Measurements from ENCODE around the gene RPL35A. TPM values are rescaled to one million over a fixed set of nuclear protein-coding genes. Genes with fewer than 3 reads are reported as not detected.
A peak's percentile ranks its signal among the peaks of the same experiment; 100 is the strongest.
"Not testable (repeated sequence)": the region's sequence is repeated elsewhere in the genome, so short reads cannot be mapped to it uniquely, and the experiment has no call there.

RPL35A gene
- total RNA-seq, 2 experiments from 2014 or later, result 803 to 912 TPM

DNA sequence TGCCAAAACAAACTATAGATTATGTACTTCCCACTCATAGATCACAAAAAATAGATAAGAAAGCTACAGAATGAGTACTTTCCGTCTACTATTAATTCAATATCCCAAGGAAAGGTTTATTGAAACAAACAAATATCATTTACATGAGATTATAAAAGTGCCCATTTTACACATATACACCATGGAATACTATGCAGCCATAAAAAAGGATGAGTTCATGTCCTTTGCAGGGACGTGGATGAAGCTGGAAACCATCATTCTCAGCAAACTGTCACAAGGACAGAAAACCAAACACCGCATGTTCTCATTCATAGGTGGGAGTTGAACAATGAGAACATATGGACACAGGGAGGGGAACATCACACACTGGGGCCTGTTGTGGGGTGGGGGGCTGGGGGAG is 22.4 kb upstream of the RPL35A start:
- H3K27ac Mint-ChIP-seq; H3K9me3 Mint-ChIP-seq (ENCODE audit: low read depth); H3K4me3 Mint-ChIP-seq; H3K27me3 Mint-ChIP-seq; H3K4me1 Mint-ChIP-seq; DNase-seq; ATAC-seq; CTCF ChIA-PET: not testable (repeated sequence)
- peaks cover 16% of the 10 kb centered on the region for H3K36me3 Mint-ChIP-seq

DNA sequence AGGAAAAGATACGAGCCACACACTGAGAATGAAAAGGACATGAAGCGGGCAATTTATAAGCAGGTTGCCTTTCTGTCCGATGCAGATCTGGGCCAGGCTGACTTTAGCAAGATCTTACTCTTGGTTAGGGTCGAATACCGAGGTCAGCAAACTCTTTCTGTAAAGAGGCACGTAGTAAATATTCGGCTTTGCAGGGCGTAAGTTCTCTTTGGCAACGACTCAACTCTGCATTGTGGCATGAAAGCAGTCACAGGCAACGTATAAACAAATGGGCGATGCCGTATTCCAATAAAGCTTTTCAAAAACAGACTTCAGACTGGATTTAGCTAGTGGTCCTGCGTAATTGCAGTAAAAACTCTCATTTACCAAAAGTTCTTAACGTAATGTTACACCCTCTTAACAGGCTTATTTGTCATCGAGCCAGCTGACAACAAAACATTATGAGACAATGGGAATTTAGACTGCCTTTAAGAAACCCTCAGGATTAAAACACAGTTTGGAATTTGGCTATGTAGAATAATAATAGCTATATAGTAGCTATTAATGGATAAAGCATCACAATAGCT is 13.1 kb upstream of the RPL35A start:
- no peak for ATAC-seq

DNA sequence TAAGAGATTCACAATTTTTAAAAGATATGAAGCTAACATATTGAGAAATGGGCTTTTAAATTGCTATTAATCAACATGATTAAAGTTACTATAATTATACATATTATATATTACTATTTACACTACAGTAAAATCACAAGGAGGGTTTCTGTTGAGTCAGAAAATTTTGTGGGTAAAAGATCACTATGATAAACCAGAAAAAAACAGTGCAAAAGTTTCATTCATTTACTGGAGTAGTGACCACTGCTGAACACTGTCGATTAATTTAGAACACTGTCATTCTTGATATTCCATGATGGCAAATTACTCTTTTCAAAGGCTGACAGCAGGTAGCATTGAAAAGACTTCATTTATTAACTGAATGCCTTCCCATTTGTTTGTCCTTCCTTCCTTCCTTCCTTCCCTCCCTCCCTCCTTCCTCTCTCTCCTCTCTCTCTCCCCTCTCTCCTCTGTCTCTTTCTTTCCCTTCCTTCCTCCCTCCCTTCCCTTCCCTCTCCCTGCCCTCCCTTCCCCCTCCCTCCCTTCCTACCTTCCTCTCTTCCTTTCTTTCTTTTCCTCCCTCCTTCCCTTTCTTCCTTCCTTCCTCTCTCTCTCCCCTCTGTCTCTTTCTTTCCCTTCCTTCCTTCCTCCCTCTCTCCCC is 9.1 kb upstream of the RPL35A start:
- Mint-ChIP-seq H3K9me3 (ENCODE audit: low read depth) (no peaks in the 10 kb centered on the region), H3K4me3 (no peak overlapping the region), H3K27me3 (no peaks in the 10 kb centered on the region), H3K36me3 (no peaks in the 10 kb centered on the region), H3K27ac (no peak overlapping the region), H3K4me1 (peaks cover 5% of the 10 kb centered on the region)
- ATAC-seq, result no peak
- CTCF ChIA-PET, result no interaction called here
- DNase-seq, result no peak

More for the DNA sequence above, 13.1 kb upstream of the RPL35A start:
- Mint-ChIP-seq H3K36me3 (peaks cover 3% of the 10 kb centered on the region), H3K4me1 (peaks cover 10% of the 10 kb centered on the region), H3K27me3 (no peaks in the 10 kb centered on the region), H3K4me3 (no peak overlapping the region), H3K27ac (no peak overlapping the region), H3K9me3 (ENCODE audit: low read depth) (no peaks in the 10 kb centered on the region)
- CTCF ChIA-PET, result interaction anchor here (0.7 to 1.5 kb wide), 2 partner anchors 8 to 30 kb away, joined by 3 to 5 read pairs; no protein-coding TSS in a partner anchor
- no peak for DNase-seq

DNA sequence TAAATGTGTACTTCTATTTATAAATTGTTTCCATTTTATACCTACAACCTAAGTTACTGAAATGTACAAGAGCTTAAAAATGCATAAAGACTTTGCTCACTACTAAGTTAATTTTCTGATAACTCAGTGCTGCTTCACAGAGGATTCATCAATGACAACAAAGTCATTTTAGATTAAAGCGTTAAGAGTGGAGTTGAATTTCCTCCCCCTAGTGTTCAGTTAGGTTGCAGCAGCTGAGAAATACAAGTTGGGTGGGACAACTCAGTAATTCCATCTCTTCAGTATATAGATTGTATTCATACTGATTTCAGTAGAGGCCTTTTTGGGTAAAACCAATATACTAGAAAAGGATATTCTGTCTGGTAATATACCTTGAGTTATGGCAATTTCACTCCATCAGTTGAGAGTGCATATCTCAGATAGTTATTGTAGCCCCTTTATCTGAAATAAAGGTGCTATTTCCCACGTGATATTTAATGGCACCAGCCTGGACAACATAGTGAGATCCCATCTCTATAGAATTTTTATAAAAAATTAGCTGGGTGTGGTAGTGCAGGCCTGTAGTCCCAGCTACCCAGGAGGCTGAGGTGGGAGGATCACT is 6.9 kb upstream of the RPL35A start:
- no peak for DNase-seq
- peak; percentile 86 for ATAC-seq
- H3K36me3 Mint-ChIP-seq, result no peaks in the 10 kb centered on the region
- no peaks in the 10 kb centered on the region for H3K27me3 Mint-ChIP-seq
- no peak overlapping the region for H3K4me3 Mint-ChIP-seq
- H3K9me3 Mint-ChIP-seq (ENCODE audit: low read depth), result no peaks in the 10 kb centered on the region
- CTCF ChIA-PET, result interaction anchor here (0.7 to 6.0 kb wide), 14 partner anchors 8 to 194 kb away, joined by 3 to 41 read pairs (median 3); partner anchors contain the start of gene LRCH3
- peaks cover 5% of the 10 kb centered on the region for H3K4me1 Mint-ChIP-seq
- H3K27ac Mint-ChIP-seq, result no peak overlapping the region

DNA sequence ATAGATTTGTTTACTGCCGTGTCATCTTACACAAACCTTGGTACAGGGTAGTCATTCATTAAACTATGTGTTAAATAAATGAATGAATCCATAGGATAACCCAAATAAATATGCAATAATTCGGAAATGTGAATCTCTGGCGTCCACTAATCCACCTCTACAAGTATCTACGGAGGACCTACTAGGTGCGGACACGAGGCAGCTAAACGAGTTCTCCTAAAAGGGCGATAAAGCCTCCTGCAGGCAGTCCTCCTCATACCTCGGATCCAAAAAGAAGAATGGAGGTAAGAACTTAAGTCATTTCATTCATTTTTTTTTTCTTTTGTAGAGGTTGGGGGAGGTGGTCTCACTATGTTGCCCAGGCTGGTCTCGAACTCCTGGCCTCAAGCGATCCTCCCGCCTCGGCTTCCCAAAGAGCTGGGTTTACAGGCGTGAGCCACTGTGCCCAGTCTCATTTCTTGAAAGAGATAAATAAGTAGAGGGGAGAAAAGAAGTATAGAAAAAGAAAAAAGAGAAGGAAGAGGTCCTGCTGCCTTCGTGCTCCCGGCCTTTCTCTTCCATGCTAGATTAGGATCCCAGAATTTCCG is 706 bp upstream of the RPL35A start:
- peak overlapping the region; percentile 97 for H3K27ac Mint-ChIP-seq
- ATAC-seq, result peak; percentile 6
- peaks cover 36% of the 10 kb centered on the region for H3K36me3 Mint-ChIP-seq
- no peaks in the 10 kb centered on the region for H3K27me3 Mint-ChIP-seq
- no peak for DNase-seq
- peak overlapping the region; percentile 98 for H3K4me3 Mint-ChIP-seq
- CTCF ChIA-PET, result interaction anchor here (1.3 to 1.8 kb wide), 2 partner anchors 43 to 131 kb away, joined by 4 to 6 read pairs; no protein-coding TSS in a partner anchor
- no peaks in the 10 kb centered on the region for H3K9me3 Mint-ChIP-seq (ENCODE audit: low read depth)
- peaks cover 34% of the 10 kb centered on the region for H3K4me1 Mint-ChIP-seq

DNA sequence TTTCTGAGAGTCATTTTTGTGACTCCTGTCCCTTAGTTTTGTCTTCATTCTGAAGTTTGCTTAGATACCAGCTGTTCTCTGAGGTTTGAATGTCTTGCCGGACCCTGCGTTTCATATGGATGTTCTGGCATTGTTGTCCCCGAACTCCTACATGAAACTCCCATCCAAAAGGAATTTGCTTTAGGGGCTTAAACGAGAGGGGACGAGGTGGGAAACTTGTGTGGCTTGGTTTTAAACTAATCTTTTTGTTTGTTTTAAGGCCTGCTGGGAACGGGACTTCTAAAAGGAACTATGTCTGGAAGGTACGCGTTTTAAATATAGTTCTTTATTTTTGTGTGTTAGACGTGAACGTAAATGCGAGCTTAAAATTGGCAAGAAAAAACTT is 679 bp downstream of the RPL35A start:
- no peaks in the 10 kb centered on the region for H3K27me3 Mint-ChIP-seq
- CTCF ChIA-PET, result interaction anchor here (1.0 to 1.2 kb wide), 2 partner anchors 8 to 44 kb away, joined by 4 to 5 read pairs; no protein-coding TSS in a partner anchor
- peak overlapping the region; percentile 97 for H3K27ac Mint-ChIP-seq
- H3K36me3 Mint-ChIP-seq, result peaks cover 47% of the 10 kb centered on the region
- H3K4me1 Mint-ChIP-seq, result peaks cover 41% of the 10 kb centered on the region
- ATAC-seq (no peak), DNase-seq (no peak)
- no peaks in the 10 kb centered on the region for H3K9me3 Mint-ChIP-seq (ENCODE audit: low read depth)
- H3K4me3 Mint-ChIP-seq, result peak overlapping the region; percentile 98

DNA sequence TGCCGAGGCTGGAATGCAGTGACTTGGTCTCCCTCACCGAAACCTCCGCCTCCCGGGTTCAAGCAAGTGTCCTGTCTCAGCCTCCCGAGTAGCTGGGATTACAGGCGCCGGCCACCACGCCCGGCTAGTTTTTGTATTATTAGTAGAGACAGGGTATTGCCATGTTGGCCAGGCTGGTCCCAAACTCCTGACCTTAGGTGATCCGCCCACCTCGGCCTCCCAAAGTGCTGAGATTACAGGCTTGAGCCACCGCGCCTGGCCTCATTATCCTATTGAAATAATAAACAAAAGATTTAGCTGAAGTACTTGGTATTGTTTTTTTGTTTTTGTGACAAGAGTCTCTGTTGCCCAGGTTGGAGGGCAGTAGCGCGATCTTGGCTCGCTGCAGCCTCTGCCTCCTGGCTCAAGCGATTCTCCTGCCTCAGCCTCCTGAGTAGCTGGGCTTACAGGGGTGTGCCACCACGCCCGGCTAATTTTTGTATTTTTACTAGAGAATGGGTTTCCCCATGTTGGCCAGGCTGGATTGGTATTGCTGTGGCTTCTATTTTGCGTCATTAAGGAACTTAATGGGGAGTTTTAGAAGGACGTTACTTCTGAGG is 1.5 kb downstream of the RPL35A start:
- Mint-ChIP-seq H3K36me3 (peaks cover 52% of the 10 kb centered on the region), H3K4me3 (peak overlapping the region; percentile 98), H3K27me3 (no peaks in the 10 kb centered on the region), H3K9me3 (ENCODE audit: low read depth) (no peaks in the 10 kb centered on the region), H3K27ac (peak overlapping the region; percentile 97), H3K4me1 (peaks cover 45% of the 10 kb centered on the region)
- CTCF ChIA-PET, result interaction anchor here (1.0 to 1.3 kb wide), 3 partner anchors 8 to 46 kb away, joined by 4 to 7 read pairs (median 5); no protein-coding TSS in a partner anchor
- ATAC-seq (no peak), DNase-seq (no peak)

DNA sequence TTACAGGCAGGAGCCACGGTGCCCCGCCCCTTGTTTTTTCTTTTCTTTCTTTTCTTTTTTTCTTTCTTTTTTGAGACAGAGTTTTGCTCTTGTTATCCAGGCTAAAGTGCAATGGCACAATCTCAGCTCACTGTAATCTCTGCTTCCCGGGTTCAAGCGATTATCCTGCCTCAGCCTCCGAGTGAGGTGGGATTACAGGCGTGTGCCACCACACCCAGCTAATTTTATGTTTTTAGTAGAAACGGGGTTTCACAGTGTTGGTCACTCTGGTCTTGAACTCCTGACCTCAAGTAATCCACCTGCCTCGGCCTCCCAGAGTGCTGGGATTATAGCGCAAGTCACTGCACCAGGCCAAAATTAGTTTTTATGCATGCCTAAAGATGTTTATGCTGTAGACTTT is 2.5 kb downstream of the RPL35A start:
- CTCF ChIA-PET, result interaction anchor here (1.3 kb wide), 1 partner anchor 47 kb away, joined by 7 read pairs; no protein-coding TSS in a partner anchor
- H3K27ac Mint-ChIP-seq, result peak overlapping the region; percentile 60
- no peak for ATAC-seq
- peaks cover 51% of the 10 kb centered on the region for H3K4me1 Mint-ChIP-seq
- H3K27me3 Mint-ChIP-seq, result no peaks in the 10 kb centered on the region
- H3K9me3 Mint-ChIP-seq (ENCODE audit: low read depth), result no peaks in the 10 kb centered on the region
- peaks cover 58% of the 10 kb centered on the region for H3K36me3 Mint-ChIP-seq
- no peak for DNase-seq
- H3K4me3 Mint-ChIP-seq, result peak overlapping the region; percentile 26

DNA sequence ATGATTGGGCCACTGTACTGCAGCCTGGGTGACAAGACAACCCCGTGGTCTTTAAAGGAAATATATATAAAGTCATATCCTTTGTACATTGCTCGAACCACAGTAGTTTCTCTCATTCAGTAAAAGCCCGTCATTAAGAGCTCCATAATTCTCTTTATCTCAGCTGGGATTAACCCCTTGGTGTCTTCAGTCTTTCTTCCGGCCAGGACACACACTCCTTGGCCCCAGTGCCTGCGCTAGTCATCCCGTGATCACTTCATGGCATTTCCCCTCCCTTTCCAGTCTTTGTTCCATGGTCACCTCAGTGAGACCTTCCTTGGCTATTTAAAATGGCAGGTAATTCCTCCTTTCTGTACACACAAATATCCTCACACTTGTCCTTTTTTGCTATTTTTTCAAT is 3.3 kb downstream of the RPL35A start:
- no peaks in the 10 kb centered on the region for H3K27me3 Mint-ChIP-seq
- H3K27ac Mint-ChIP-seq, result peak overlapping the region; percentile 53
- CTCF ChIA-PET, result interaction anchor here (0.7 to 0.9 kb wide), 2 partner anchors 50 to 241 kb away, joined by 3 read pairs; no protein-coding TSS in a partner anchor
- H3K9me3 Mint-ChIP-seq (ENCODE audit: low read depth), result no peaks in the 10 kb centered on the region
- DNase-seq (no peak), ATAC-seq (no peak)
- peak overlapping the region; percentile 29 for H3K4me3 Mint-ChIP-seq
- peaks cover 63% of the 10 kb centered on the region for H3K36me3 Mint-ChIP-seq
- H3K4me1 Mint-ChIP-seq, result peaks cover 59% of the 10 kb centered on the region

DNA sequence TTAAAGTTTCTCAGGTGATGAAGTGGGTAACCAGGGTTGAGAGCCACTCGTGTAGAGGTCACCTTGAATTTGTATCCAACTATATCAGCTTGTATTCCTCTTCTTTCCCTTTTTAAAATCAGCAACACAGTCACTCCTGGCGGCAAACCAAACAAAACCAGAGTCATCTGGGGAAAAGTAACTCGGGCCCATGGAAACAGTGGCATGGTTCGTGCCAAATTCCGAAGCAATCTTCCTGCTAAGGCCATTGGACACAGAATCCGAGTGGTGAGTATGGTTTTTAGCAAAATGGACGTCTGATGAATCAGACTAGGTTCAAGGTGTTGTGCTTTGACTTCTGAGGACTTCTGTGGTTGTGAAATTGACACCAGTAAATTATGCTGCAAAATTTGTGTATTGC is 3.9 kb downstream of the RPL35A start:
- H3K36me3 Mint-ChIP-seq, result peaks cover 65% of the 10 kb centered on the region
- ATAC-seq (no peak), DNase-seq (no peak)
- no peaks in the 10 kb centered on the region for H3K9me3 Mint-ChIP-seq (ENCODE audit: low read depth)
- peak overlapping the region; percentile 53 for H3K27ac Mint-ChIP-seq
- peaks cover 64% of the 10 kb centered on the region for H3K4me1 Mint-ChIP-seq
- H3K4me3 Mint-ChIP-seq, result no peak overlapping the region
- no peaks in the 10 kb centered on the region for H3K27me3 Mint-ChIP-seq
- CTCF ChIA-PET, result interaction anchor here (0.7 to 2.0 kb wide), 3 partner anchors 9 to 242 kb away, joined by 3 to 5 read pairs (median 3); no protein-coding TSS in a partner anchor

DNA sequence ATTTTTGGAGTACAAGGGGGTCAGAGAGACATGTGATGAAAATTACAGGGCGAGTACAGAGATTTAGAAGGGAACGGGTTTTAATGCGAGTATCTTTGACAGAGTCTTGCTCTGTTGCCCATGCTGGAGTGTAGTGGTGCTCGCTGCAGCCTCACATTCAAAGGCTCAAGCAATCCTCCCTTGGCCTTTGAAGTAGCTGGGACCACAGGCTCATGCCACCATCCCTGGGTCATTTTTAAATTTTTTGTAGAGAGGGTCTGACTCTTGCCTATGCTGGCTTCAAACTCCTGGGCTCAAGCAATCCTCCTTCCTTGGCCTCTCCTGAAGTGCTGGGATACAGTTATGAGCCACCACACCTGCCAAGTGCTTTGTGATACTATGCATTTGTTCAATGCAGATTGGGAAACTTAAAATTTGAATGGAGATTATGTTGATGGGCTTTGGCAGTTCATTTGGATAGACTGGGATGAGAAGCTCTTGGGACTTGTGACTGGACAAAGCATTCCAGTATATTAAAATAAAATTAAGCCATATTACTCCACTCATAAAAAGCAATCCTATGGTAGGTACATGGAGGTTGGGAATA is 6.0 kb downstream of the RPL35A start:
- peaks cover 67% of the 10 kb centered on the region for H3K4me1 Mint-ChIP-seq
- DNase-seq, result no peak
- H3K9me3 Mint-ChIP-seq (ENCODE audit: low read depth), result no peaks in the 10 kb centered on the region
- H3K27ac Mint-ChIP-seq, result peak overlapping the region; percentile 34
- CTCF ChIA-PET, result interaction anchor here (1.3 kb wide), 1 partner anchor 124 kb away, joined by 4 read pairs; no protein-coding TSS in a partner anchor
- no peak for ATAC-seq
- no peak overlapping the region for H3K4me3 Mint-ChIP-seq
- H3K36me3 Mint-ChIP-seq, result peaks cover 56% of the 10 kb centered on the region
- no peaks in the 10 kb centered on the region for H3K27me3 Mint-ChIP-seq

DNA sequence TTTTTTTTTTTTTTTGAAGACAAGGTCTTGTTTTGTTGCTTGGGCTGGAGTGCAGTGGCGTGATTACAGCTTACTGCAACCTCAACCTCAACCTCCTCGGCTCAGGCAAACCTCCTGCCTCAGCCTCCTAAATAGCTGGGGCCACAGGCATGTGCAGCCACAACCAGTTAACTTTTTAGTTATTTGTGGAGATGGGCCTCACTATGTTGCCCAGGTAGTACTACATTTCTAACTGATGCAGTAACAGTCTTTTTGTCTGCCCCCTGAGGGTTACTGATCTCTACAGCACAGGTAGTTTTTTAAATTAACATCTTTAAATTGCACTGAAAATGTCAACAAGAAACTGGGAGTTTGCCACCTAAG is 6.6 kb downstream of the RPL35A start:
- DNase-seq (no peak), ATAC-seq (no peak)
- CTCF ChIA-PET, result interaction anchor here (1.3 kb wide), 1 partner anchor 124 kb away, joined by 4 read pairs; no protein-coding TSS in a partner anchor
- H3K27me3 Mint-ChIP-seq, result peaks cover 2% of the 10 kb centered on the region
- no peaks in the 10 kb centered on the region for H3K9me3 Mint-ChIP-seq (ENCODE audit: low read depth)
- H3K27ac Mint-ChIP-seq, result no peak overlapping the region
- peaks cover 71% of the 10 kb centered on the region for H3K4me1 Mint-ChIP-seq
- H3K36me3 Mint-ChIP-seq, result peaks cover 51% of the 10 kb centered on the region
- H3K4me3 Mint-ChIP-seq, result no peak overlapping the region

DNA sequence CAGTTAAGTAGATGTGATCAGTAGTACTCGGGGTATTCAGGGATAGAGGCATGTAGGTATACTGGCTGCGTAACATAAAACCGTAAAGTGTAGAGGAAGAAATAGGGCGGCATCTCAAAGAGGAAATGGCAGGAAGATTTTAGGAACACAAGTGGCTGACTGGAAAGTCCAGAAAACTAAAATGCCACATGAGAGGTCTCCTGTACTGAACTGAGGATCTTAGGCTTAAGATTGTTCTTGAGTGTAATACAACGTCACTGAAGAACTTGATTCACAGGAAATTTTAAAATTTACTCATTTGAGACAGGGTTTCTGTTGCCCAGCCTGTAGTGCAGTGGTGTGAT is 7.8 kb downstream of the RPL35A start:
- Mint-ChIP-seq H3K9me3 (ENCODE audit: low read depth) (no peaks in the 10 kb centered on the region), H3K36me3 (peaks cover 44% of the 10 kb centered on the region), H3K4me1 (peaks cover 68% of the 10 kb centered on the region), H3K27me3 (peaks cover 8% of the 10 kb centered on the region), H3K4me3 (no peak overlapping the region), H3K27ac (peak overlapping the region; percentile 2)
- ATAC-seq (no peak), DNase-seq (no peak)
- CTCF ChIA-PET, result no interaction called here

All from activated CD8-positive, alpha-beta memory T cell treated with anti-CD3 and anti-CD28 coated beads, Interleukin-2, amount 10 ng/mL, durations not matched to agents 7 days and 5 days (primary cell).